SK-N-SH (cell line): ENCODE measurements around the gene PELI1. TPM values are rescaled to one million over a fixed set of nuclear protein-coding genes. Genes with fewer than 3 reads are reported as not detected.

ENCODE experiments used
- CTCF ChIA-PET: fragments of 300-600, 350-600 bp; formaldehyde crosslinking; extraction: SDS; loops from one replicate; lab custom pipeline; 2021; lab: Yijun Ruan, JAX
- POLR2A ChIA-PET: fragments of 350-600 bp; sonication (Branson Sonifier 250); formaldehyde crosslinking; extraction: SDS; loops from one replicate; lab custom pipeline; 2020; ENCODE audit warnings: antibody characterized with exemption, inconsistent platforms; lab: Yijun Ruan, JAX
- DNase-seq: peaks from one replicate; pipeline ENCODE4 v3.0.0; 2012
- H2AFZ ChIP-seq: fragments of 200-600 bp; sonication (generic); 2 replicates; pipeline ENCODE4 v1.8.1; 2016; ENCODE audit warnings: antibody characterized with exemption, mild to moderate bottlenecking, low read depth
- H3F3A ChIP-seq: fragments of 200-600 bp; sonication (generic); replicated peaks from 2 replicates; pipeline ENCODE3; 2016; ENCODE audit warnings: antibody characterized with exemption, mild to moderate bottlenecking; ENCODE audit not compliant: insufficient read depth
- H3K27ac ChIP-seq, 2 experiments: fragments of 200-500 bp in 1 of 2; fragments of 200-600 bp in 1 of 2; sonication (Bioruptor generic) in 1 of 2; sonication (generic), shearing (Covaris generic) in 1 of 2; 2 replicates each; pipeline versions ENCODE4 v1.5.1 to v1.6.1; 2014 to 2016; ENCODE audit warnings: low read depth in 2 of 2, inconsistent platforms in 1 of 2, low read length in 1 of 2, mild to moderate bottlenecking in 1 of 2, mixed read lengths in 1 of 2
- H3K27me3 ChIP-seq: fragments of 200-600 bp; sonication (generic), shearing (Covaris generic); 2 replicates; pipeline ENCODE4 v1.6.1; 2016; ENCODE audit warnings: mixed run types; ENCODE audit not compliant: insufficient read depth
- H3K36me3 ChIP-seq, 2 experiments: fragments of 200-500 bp in 1 of 2; fragments of 200-600 bp in 1 of 2; sonication (Bioruptor generic) in 1 of 2; sonication (generic) in 1 of 2; replicated peaks in 1 of 2; 2 replicates each; pipeline versions ENCODE3 to v1.5.1; 2014 to 2016; ENCODE audit warnings: low read length in 1 of 2, mild to moderate bottlenecking in 1 of 2; ENCODE audit not compliant: insufficient read depth in 2 of 2, control insufficient read depth in 1 of 2
- H3K4me1 ChIP-seq, 2 experiments: fragments of 200-500 bp in 1 of 2; fragments of 200-600 bp in 1 of 2; sonication (Bioruptor generic) in 1 of 2; sonication (generic), shearing (Covaris generic) in 1 of 2; 2 replicates each; pipeline versions ENCODE4 v1.5.1 to v1.6.1; 2014 to 2016; ENCODE audit warnings: low read depth in 1 of 2, low read length in 1 of 2, mixed run types in 1 of 2; ENCODE audit not compliant: insufficient read depth in 2 of 2, control insufficient read depth in 1 of 2
- H3K4me2 ChIP-seq: fragments of 200-600 bp; sonication (generic), shearing (Covaris generic); 2 replicates; pipeline ENCODE4 v1.6.1; 2017; ENCODE audit warnings: mixed run types
- H3K4me3 ChIP-seq, 2 experiments: fragments of 200-500 bp in 1 of 2; fragments of 200-600 bp in 1 of 2; sonication (Bioruptor generic) in 1 of 2; sonication (generic), shearing (Covaris generic) in 1 of 2; 2 replicates each; pipeline versions ENCODE4 v1.5.1 to v1.8.1; 2014 to 2016; ENCODE audit warnings: low read depth in 2 of 2, inconsistent platforms in 1 of 2, low read length in 1 of 2, mild to moderate bottlenecking in 1 of 2, mixed read lengths in 1 of 2, moderate library complexity in 1 of 2
- H3K79me2 ChIP-seq: fragments of 200-600 bp; sonication (generic); 2 replicates; pipeline ENCODE4 v1.8.1; 2017; ENCODE audit warnings: mild to moderate bottlenecking; ENCODE audit not compliant: insufficient read depth
- H3K9ac ChIP-seq: fragments of 200-600 bp; sonication (generic); 2 replicates; pipeline ENCODE4 v1.6.1; 2017; ENCODE audit warnings: mixed run types
- H3K9me2 ChIP-seq: fragments of 200-600 bp; sonication (generic); 2 replicates; pipeline ENCODE4 v1.6.1; 2017; ENCODE audit warnings: mixed run types
- H3K9me3 ChIP-seq: fragments of 200-600 bp; sonication (generic); 2 replicates; pipeline ENCODE4 v1.6.1; 2017; ENCODE audit warnings: mixed run types, mild to moderate bottlenecking, moderate library complexity
- H4K20me1 ChIP-seq: fragments of 200-600 bp; sonication (generic); 2 replicates; pipeline ENCODE4 v1.6.1; 2017; ENCODE audit warnings: mild to moderate bottlenecking, mixed run types; ENCODE audit not compliant: insufficient read depth
- ELF1 ChIP-seq: IDR thresholded peaks from 2 replicates; pipeline ENCODE4 v1.4.0; 2012
- EP300 ChIP-seq, 2 experiments: IDR thresholded peaks; 2 replicates each; pipeline versions ENCODE4 v1.4.0 to v1.6.1; 2012; ENCODE audit warnings: borderline replicate concordance in 1 of 2, low read depth in 1 of 2, low read length in 1 of 2
- EZH2phosphoT487 ChIP-seq: fragments of 200-600 bp; sonication (generic); IDR thresholded peaks from 2 replicates; pipeline ENCODE4 v1.6.1; 2017; ENCODE audit warnings: low read depth, mixed run types, mild to moderate bottlenecking, antibody characterized with exemption, moderate library complexity, borderline replicate concordance
- FOXJ3 ChIP-seq: sonication (generic); formaldehyde crosslinking; IDR thresholded peaks from 2 replicates; pipeline ENCODE4 v1.5.1; 2020; ENCODE audit warnings: mild to moderate bottlenecking, missing genetic modification reagents
- GABPA ChIP-seq: IDR thresholded peaks from 2 replicates; pipeline ENCODE4 v1.4.0; 2012; ENCODE audit warnings: low read depth, mild to moderate bottlenecking
- GATA2 ChIP-seq: sonication (generic); formaldehyde crosslinking; IDR thresholded peaks from 2 replicates; pipeline ENCODE4 v1.5.0; 2020; ENCODE audit warnings: mild to moderate bottlenecking, missing genetic modification reagents
- MAX ChIP-seq: IDR thresholded peaks from 2 replicates; pipeline ENCODE4 v1.4.0; 2012; ENCODE audit warnings: low read depth
- MEF2A ChIP-seq: IDR thresholded peaks from 2 replicates; pipeline ENCODE4 v1.4.0; 2012; ENCODE audit warnings: low read depth, borderline replicate concordance
- NRF1 ChIP-seq: IDR thresholded peaks from 2 replicates; pipeline ENCODE4 v1.6.1; 2012; ENCODE audit warnings: low read depth, mild to moderate bottlenecking, low read length
- POLR2AphosphoS5 ChIP-seq: IDR thresholded peaks from 2 replicates; pipeline ENCODE4 v1.6.1; 2012; ENCODE audit warnings: low read depth, low read length
- RCOR1 ChIP-seq: fragments of 150-350 bp; IDR thresholded peaks from 2 replicates; pipeline ENCODE4 v1.6.1; 2017; ENCODE audit warnings: antibody characterized with exemption, low read length
- SIN3A ChIP-seq: IDR thresholded peaks from 2 replicates; pipeline ENCODE4 v1.6.1; 2012; ENCODE audit warnings: low read depth, mild to moderate bottlenecking, low read length, moderate library complexity, borderline replicate concordance
- TCF12 ChIP-seq: IDR thresholded peaks from 2 replicates; pipeline ENCODE4 v1.4.0; 2012
- USF2 ChIP-seq: fragments of 150-350 bp; IDR thresholded peaks from 2 replicates; pipeline ENCODE4 v1.6.1; 2017; ENCODE audit warnings: antibody characterized with exemption, low read length, low read depth, borderline replicate concordance
- WGBS: methylation state at CpG from one replicate; pipeline ENCODE4 v1.1.6; 2017; ENCODE audit warnings: low lambda C conversion rate; 5-methylcytosine and 5-hydroxymethylcytosine counted together
- polyA plus RNA-seq, 3 experiments: library from polyadenylated mRNA; depleted of rRNA; stranded (reverse); fragments of >200 nt; gene quantifications; 2 replicates each; pipeline ENCODE4 v1.2.3, GENCODE V29; 2012

The PELI1 gene
- polyA plus RNA-seq, 1 of the 3 experiments (the other 2 are of a cell fraction) = 4.2 TPM

- TF ChIP-seq USF2 (no peak), GABPA (no peak), EZH2phosphoT487 (no peak), TCF12 (no peak), RCOR1 (no peak), MEF2A (no peak), NRF1 (no peak), SIN3A (no peak), FOXJ3 (CRISPR knock-in tag) (no peak), MAX (no peak)
- TF ChIP-seq, all 33 proteins: peak for 0
Measured at GRCh38 chr2:64186699-64187605, 42.7 kb upstream of the PELI1 start (continued).

- Histone ChIP-seq H3K27ac (no peak overlapping the region), H3K4me2 (no peak overlapping the region), H3K79me2 (no peaks in the 10 kb centered on the region), H3K27me3 (no peaks in the 10 kb centered on the region; the same call in 1 of the 2 replicates), H3K36me3 (no peaks in the 10 kb centered on the region), H3F3A (no peaks in the 10 kb centered on the region)
- TF ChIP-seq RCOR1 (no peak), GATA2 (0 out of 2 replicates have a peak, but pooled peaks have one; percentile 13)
- TF ChIP-seq, all 33 proteins: peak for 1
- Histone ChIP-seq H3K9me2 (no peaks in the 10 kb centered on the region), H3K4me1 (peaks cover 0 to 4% of the 10 kb centered on the region in 2 experiments; a peak in 2 of 4 replicates), H3K9ac (no peak overlapping the region), H4K20me1 (no peaks in the 10 kb centered on the region), H2AFZ (no peak overlapping the region), H3K9me3 (no peaks in the 10 kb centered on the region), H3K4me3 (no peak overlapping the region)
- no peak for DNase-seq
- POLR2A ChIA-PET = no interaction called here
- whole genome bisulfite sequencing = 94% methylated on average over 10 of the region's 10 CpGs
- CTCF ChIA-PET = no interaction called here
Measured at GRCh38 chr2:64179582-64180321, 35.5 kb upstream of the PELI1 start.

- Histone ChIP-seq H3K27ac (no peak overlapping the region), H3K9me3 (no peaks in the 10 kb centered on the region), H3K9ac (no peak overlapping the region), H3K4me3 (no peak overlapping the region), H3K79me2 (no peaks in the 10 kb centered on the region), H3F3A (no peaks in the 10 kb centered on the region), H3K4me2 (no peak overlapping the region), H3K9me2 (no peaks in the 10 kb centered on the region), H3K4me1 (peaks cover 0 to 5% of the 10 kb centered on the region in 2 experiments; a peak in 2 of 4 replicates), H4K20me1 (no peaks in the 10 kb centered on the region), H2AFZ (no peak overlapping the region), H3K36me3 (no peaks in the 10 kb centered on the region), H3K27me3 (no peaks in the 10 kb centered on the region; the same call in 1 of the 2 replicates)
- CTCF ChIA-PET = interaction anchor here (1.2 kb wide), 1 partner anchor 9 kb away, joined by 4 read pairs; no protein-coding TSS in a partner anchor
- WGBS = 7% methylated on average over 1 of the region's 1 CpG
- DNase-seq = peak; percentile 33
- TF ChIP-seq RCOR1 (peak; percentile 77; the same call in 1 of the 2 replicates), USF2 (no peak), GATA2 (peak; percentile 44), TCF12 (no peak), POLR2AphosphoS5 (no peak), EP300 (IDR thresholded peaks at IDR 0.05; ENCODE audit: borderline replicate concordance in 1 of 2, low read depth in 1 of 2, low read length in 1 of 2) (peak in 1 of 2 experiments; percentile 43; a peak in 1 of 4 replicates), ELF1 (no peak)
- POLR2A ChIA-PET = no interaction called here
Measured at GRCh38 chr2:64177315-64177714, 33.1 kb upstream of the PELI1 start.
